Hematopoietic multipotent progenitor cell treated with erythropoietin and hydrocortisone succinate and interleukin-3 and kit ligand, for 8 days (in vitro differentiated cells): ENCODE data around the gene TRIM7.
A peak's percentile ranks its signal among the peaks of the same experiment; 100 is the strongest.
"Not testable (repeated sequence)": the region's sequence is repeated elsewhere in the genome, so short reads cannot be mapped to it uniquely, and the experiment has no call there.

ENCODE experiments used
- DNase-seq: peaks from one replicate; pipeline ENCODE4 v3.0.0-alpha.2; 2015

TRIM7 gene

DNA sequence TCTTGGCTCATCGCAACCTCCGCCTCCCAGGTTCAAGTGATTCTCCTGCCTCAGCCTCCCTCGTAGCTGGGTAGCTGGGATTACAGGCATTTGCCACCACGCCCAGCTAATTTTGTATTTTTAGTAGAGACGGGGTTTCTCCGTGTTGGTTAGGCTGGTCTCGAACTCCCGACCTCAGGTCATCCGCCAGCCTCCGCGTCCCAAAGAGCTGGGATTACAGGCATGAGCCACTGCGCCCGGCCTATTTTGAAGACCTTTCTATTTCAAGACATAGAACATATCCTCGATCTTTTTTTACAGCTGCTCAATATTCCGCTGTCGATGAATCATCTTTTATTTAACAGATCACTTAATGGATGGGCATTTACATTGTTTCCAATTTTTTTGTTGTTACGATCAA, 5.7 kb upstream of the TRIM7 start:
- DNase-seq = not testable (repeated sequence)

DNA sequence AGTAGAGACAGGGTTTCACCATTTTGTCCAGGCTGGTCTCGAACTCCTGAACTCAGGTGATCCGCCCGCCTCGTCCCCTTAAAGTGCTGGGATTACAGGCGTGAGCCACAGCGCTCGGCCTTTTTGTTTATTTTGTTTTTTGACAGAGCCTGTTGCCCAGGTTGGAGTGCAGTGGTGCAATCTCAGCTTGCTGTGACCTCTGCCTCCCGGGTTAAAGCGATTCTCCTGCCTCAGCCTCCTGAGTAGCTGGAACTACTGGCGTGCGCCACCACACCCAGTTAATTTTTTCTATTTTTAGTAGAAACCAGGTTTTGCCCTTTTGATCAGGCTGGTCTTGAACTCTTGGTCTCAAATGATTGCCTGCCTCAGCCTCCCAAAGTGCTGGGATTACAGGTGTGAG, 5.2 kb upstream of the TRIM7 start:
- DNase-seq = not testable (repeated sequence)

DNA sequence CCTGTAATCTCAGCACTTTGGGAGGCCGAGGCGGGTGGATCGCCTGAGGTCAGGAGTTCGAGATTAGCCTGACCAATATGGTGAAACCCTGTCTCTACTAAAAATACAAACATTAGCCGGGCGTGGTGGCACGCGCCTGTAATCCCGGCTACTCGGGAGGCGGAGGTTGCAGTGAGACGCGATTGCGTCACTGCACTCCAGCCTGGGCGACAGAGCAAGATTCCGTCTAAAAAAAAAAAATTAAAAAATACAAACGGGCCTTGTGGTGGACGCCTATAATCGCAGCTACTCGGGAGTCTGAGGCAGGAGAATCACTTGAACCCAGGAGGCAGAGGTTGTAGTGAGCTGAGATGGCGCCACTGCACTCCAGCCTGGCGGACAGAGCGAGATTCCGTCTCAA, 4.0 kb upstream of the TRIM7 start:
- DNase-seq = not testable (repeated sequence)

DNA sequence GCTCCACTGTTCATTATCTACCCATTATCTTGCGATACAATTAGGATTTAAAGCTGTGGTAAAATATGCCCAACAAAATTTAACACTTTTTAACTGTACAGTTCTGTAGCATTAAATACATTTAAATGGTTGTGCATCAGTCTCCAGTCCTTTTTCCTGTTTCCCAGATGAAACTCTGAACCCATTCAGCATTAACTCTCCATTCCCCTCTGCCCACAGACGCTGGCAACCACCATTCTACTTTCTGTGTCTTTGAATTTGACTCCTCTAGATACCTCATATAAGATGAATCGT, 2.9 kb upstream of the TRIM7 start:
- no peak for DNase-seq

DNA sequence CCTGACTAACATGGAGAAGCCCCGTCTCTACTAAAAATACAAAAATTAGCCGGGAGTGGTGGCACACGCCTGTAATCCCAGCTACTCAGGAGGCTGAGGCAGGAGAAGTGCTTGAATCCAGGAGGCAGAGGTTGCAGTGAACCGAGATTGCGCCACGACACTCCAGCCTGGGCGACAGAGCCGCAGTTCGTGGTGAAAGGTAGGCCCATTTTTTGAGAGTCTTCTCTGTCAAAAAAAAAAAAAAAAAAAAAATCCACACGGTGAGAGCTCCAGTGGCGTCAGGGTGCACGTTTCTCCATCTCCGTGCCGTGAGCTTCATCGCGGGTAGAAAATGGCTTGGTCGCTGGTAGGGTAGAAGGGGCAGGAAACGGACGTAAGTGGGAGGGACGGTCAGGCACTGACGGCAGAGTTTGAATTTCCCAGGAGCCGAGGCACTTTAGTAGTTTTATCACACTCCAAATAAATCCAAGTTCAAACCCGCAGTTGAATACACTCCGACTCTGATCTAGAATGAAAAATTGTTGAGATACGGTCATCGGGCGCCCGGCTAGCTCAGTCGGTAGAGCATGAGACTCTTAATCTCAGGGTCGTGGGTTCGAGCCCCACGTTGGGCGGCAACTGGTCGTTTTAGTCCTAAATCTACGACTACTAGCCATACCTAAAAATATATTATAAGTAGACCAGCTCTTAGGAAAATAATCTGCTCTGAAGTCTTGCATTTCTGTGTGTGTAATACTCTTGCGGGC, 2.4 kb upstream of the TRIM7 start:
- DNase-seq = peak; percentile 95

DNA sequence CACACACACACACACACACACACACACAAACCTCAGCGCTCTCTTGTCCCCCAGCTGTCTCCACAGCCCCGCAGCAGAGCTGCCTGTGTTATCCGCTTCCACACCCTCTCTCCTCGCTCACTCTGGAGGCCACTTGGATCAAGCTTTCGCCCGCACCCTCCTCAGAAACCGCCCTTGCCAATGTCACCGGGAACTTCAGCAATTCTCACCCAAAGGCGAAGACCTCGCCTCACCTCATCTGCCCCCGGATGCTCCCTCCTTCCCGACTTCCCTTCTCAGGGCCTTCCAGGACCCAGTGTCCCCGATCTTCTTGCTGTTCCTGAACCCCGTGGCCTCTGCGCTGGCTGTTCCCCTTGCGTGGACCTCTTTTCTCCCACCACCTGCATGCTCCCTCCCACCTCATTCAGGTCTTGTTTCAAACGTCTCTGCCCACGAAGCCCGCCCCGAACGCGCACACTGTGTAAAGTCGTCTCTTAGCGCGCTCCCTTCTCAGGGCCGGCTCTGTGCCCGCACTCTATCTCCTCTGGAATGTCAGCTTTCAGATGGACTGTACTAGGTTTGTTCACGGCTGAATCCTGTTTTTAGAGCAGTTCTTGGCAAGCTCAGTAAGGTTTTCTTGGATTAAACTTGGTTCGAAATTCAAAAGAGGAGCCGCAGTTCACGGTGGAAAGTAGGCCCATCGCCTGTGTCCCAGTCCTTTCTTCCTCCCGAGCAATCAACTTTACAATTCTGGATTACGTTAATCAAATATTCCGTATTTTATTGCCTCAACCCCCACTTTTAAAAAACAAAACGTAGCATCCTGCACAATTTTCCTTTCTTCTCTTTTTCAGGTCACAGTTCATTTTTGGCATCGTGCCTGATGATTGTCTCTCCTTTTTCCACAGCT, 1.0 kb upstream of the TRIM7 start:
- DNase-seq = peak; percentile 43

DNA sequence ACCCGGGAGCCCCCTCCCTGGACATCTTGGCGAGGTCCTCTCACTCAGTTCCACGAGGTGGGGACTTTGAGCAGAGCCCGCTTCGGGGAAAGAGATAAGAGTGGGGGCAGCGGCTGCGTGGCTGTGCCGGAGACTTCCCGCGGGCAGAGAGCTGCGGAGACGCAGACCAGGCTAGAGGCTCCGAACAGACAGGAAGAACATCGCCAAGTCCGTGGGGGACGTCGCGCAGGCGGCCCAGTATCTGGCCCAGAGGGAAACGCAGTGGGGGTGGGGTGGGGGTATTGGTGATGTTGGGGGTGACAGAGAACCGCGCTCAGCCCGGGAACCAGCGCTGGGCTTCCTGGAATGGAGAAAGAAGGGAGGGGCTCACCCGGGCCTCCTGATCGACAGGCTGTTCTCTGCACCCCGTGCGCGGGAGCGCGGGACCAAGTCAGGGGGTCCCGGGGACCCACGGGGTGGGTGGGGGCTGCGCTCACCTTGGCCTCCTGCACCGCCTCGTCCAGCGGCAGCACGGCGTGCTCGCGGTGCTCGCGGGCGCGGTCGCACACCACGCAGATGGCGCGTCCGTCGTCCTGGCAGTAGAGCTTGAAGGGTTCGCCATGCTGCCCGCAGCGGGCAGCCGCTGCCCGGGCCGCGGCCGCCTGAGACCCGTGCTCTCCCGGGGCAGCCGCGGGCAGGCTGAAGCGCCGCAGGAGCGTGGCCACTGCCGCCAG, 727 bp downstream of the TRIM7 start:
- DNase-seq = no peak

DNA sequence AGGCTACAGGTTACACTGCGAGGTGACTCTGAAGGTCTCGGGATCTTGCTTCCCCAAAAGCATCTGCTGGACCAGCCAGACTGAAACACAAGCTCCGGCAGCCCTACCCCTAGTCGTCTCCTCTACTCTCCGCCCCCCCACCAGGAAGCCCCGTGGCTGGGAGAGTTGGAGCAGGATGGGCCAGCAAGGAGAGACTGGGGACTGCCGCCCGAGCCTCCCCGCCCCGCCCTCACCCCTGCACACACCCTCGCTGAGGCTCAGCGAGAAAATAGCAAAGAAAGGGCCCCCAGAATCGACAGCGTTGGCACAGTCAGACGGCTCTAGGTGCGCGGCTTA, 1.3 kb downstream of the TRIM7 start:
- no peak for DNase-seq

DNA sequence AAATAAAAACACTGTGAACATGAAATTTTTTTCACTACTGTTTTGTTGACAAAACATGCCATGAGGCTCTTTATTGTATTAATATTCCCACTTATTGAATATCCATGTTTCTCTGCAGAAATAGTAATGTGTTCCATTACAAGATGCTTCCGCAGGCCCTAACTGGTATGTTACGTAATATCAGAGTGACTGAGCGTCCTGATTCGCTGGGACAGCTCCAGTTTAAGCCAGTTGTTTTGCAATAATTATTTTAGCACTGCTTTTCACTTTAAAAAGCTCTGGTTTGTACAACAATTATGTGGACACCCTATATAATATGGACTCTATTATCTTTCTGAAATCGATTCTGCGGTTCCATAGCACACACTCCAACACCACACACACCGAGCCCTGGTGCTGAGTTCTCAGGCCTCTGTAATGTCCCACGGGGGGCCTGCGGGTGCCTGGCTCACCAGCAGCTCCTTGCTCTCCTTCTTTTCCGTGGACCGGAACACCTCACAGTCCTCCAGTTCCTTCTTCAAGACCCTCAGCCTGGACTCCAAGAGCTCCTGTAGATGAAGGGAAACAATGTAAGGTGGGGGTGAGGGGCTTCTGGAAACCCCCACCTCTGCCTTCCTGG, 1.8 kb downstream of the TRIM7 start:
- no peak for DNase-seq

DNA sequence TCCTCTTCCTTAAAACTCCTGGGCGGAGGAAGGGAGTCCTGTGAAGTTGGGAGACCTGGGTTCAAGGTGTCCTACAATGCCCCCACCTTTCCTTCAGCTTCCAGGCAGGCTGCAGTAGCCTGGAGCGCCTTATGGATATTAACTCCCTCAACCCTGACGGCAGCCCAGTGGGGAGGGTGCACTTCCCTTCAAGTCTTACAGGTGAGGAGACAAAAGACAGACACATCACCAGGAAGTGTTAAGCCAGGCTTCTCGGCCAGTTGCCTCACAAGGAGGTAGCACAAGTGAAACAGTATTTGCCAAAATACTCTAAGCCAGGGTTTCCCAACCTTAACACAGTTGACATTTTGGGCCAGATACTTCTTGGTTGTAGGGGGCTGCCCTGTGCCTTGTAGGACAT, 4.2 kb downstream of the TRIM7 start:
- DNase-seq = no peak

DNA sequence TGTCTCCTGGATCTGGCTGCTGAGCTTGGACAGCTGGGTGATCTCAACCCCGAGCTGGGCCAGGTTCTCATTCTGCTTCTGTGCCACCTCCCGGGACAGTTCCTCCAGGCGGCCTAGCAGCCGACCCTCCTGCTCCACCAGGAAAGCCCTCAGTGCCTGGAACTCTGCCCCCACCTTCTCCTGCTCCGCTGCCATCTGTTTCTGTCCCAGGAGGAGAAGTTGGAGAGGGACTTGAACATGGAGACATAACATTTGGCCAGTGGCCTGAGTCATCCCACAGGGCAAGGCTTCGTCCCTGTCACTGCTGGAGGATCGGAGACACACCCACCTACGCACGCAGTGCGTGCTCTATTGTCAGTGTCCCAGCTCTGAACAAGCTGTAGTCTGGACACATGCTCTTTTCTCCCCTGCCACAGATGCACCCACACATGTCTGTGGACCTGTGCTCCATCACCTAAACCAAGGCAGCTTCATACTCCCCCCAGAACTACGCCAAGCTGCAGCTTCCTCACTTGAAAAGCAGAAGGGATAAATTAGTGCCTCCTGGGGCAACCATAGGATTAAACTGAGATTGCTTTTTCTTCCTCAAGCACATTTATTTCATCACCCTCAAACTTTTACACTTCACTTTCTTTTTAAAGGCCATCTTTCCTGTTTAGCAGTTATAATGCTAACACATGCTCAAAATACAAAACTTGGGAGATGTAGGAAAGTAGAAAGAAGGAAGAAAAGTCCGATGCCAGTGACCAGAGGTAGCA, 4.9 kb downstream of the TRIM7 start:
- DNase-seq = no peak

DNA sequence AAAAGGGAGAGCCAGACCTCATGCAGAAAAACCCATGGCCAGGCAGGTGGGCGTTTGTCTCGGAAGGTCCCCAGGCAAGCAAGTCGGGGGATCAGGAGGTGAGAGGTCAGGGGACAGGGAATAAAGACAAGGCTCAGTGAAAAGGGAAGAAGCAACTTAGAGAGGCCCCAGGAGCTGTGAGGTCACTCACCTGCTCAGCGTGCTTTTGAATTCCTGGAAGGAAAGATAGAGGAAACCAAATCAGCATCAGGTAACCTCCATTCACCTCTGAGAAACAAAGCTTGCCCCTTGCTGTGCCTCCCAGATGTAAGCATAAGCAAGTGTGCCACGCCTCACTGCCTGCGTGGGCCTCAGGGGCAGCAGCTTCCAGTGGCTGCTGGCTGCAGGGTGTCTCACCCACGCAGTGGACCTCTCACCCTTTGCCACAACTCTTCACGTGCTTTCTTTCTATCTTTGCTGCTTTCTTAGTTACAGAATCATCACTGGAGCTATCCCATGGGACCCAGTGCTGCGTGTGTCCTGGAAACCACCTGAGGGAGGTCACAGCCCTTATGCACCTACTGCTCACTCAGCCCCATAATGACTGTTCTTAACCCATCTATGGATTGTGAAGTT, 6.0 kb downstream of the TRIM7 start:
- DNase-seq = no peak

DNA sequence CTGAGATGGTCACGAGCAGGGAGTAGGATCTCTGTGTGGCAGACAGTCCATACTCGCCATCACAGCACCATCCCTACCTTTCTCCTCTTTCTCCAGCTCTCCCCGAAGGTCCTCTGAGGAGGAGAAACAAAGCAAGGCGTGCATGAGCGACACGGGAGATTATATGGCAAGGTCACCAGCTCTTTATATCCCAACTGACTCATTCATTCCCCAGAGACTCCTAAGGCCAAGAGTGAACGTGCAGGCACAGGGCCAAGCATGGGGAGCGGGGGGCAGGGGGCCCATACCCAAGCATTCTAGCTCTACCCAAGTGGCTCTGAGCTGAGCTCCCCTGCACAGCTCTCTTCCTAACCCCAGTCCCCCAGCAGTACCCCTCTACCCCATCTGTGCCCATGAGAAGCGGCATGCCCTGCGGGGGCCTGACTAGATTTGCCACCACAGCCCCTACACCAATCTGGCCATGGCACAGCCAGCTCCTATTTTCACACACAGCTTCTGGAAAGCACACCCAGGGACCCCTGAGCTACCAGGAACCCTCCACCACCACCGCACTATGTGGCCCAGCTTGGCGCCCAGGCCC, 6.8 kb downstream of the TRIM7 start:
- DNase-seq = no peak

DNA sequence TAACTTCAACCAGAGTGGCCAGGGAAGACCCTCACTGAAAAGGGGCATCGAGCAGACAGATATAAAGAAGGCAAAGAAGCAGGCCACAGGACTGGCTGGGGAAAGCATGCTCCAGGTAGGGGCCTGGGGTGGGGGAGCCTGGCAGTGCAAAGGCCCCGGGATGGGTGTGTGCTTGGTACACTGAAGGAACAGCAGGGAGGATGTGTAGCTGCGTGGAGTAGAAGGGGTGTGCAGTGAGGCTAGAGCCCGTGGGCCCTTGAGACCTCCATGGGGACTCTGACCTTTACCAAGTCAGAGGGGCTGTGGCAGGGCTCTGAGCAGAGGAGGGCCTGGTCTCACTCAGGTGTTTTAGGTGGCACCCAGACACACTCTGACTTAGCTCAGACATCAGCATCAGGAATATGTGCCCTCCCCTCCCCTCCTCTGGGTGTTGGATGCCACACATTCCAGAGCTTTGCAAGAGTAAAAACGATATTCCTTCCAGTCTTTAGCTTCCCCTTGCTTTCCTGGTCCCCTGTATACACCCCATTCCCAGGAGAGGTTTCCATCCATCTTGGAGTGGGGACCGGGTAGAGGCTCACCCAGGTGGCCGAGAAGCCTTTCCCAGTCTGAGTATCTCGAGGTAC, 7.6 kb downstream of the TRIM7 start:
- no peak for DNase-seq

DNA sequence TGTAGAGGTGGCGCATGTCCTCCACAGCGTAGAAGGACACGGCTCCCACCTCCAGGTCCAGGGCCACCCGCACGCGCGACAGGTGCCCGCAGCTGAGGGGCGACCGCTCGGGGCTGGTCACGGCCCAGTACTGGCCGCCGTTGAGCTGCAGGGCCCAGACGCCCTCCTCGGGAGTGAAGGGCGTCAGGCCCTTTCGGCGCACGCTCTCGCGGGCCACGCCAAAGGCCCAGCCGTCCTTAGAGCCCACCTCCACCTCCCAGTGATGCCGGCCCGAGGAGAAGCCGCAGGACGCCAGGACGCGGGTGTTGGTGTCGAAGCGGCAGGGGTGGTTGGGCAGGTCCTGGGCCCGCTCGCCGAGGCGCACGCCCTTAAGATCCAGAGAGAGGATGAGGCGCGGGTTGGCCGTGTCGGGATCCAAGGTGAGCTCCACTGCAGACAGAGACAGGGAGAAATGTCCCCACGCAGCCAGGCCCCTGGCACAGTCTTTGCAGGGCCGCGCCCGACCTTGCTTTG, 9.7 kb downstream of the TRIM7 start:
- DNase-seq = no peak

DNA sequence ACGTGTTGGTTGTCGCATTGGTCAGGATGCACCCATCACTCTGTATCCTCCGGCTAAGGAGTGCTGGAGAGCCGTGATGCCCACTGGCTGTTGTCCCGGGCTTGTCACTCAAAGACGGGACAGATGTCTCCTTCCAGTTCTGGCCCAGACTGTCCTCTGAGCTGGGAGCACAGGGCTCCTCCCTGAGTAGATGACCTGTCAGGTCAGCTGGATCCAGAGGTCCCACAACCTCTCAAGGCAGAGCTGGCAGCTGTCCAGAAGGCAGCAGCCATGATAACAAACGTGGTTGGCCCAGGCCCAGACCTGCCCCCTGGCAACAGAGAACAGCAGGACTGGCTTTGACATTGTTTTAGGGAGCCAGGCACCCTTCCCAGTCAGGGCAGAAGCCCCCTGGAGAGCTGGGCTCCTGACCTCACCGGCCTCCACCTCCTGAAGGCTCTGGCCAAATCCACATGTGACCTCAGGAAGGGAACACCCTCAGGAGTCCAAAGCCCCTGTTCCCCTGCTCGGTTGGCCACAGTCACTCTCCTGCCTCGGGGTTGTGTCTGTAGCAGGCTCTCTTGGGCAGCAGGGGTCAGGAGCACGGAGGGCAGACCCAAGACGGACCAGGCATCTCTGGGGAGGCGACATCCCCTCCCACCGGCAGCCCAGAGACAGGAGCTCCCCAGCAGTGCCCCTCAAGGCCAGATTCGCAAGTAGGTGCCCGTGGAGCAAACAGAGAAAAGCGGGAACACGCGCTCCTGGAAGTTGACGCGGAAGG, 10.3 kb downstream of the TRIM7 start:
- peak; percentile 87 for DNase-seq

DNA sequence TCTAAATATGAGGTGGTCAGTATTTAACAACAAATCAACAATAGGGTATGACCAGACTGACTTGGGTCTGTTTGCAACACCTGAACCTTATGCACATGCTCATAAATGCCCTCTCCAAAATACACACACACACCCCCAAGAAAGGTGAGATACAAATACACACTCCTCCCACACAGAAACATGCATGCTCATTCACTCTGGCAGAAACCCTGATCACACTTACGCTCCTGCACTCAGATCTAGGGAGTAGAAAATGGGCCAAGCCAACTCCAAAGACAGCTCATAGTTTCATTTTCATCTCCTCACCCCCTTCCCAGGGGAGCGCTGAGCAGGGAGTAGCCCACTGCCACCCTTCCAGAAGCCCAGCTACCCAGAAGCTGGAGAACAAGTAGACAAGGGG, 11.3 kb downstream of the TRIM7 start:
- no peak for DNase-seq

DNA sequence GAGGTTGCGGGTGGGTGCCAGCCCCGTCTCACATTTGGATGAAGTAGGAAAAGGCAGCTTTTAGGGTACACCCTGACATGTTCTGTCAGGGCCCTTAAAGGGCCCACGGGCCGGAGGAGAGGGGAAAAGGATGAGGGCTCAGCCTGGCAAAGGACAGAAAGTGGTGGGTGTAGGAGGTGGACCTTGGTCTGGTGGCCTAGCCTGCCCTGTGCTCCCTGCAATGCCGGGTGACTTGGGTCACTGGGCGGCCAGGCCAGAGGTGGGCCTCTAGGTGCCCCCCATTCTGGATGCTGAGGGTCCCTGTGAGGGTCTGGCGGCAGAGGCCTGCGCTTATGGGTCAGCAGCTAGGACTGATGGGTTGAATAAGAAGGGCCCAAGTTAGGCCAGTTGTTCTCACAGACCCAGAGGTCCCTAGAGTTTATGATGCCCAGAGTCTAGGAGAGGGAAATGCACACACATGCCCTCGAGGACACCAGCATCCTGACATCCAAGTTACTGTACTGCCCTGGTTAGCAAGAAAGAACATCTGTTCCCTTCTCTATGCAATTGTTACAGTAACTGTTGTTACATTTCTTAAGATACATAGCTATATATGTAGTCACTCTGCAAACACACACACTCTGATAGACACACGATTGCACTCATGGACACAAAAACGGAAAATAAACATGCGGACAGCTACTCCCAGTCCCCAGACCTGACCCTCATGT, 12.5 kb downstream of the TRIM7 start:
- no peak for DNase-seq

DNA sequence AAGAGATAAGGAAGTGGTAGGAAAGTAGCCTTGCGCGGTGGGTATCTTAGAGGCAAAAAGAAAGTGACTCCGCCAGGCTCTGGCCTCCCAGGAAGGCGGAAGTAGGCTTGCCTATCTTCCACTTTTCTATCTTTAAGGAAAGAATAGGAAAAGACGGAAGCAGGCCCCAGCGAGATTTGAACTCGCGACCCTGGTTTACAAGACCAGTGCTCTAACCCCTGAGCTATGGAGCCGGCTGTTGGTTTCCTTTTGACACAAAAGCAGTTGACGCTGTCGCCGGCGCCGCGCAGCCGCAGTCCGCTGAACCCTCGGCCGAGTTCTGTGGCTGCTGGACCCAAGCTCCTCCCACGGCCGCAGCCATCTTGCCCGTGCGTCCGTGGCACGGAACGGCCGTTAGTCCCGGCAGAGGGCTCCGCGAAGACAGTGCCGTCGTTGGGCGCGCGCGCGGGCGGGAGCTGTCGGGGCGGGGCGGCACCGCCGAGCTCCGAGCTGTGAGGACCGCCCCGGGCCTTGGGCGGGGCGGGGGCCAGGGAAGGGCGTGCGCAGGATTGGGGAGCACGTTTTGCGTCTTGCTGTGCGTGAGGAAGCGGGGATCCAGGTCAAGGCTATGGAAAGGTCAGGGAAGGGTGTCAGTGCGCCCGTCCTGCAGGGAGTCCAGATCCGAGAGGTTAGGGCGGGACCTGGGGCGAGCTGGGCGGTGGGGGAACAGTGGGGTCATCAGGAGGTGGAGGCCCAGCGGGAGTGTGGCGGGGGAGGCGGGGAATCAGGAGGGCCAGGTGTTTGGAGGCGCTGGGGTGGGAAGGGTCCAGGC, 13.3 kb downstream of the TRIM7 start:
- peak; percentile 95 for DNase-seq
